HepG2 (cell line): ENCODE data around the gene ERFL. TPM values are rescaled to one million over a fixed set of nuclear protein-coding genes. Genes with fewer than 3 reads are reported as not detected.

ENCODE experiments used
- AGO2 ChIP-seq: fragments of 200-400 bp; formaldehyde crosslinking; optimal IDR thresholded peaks from 2 replicates; pipeline ENCODE3; 2017; ENCODE audit warnings: mild to moderate bottlenecking, low read depth, low read length, moderate library complexity
- ATF2 ChIP-seq: sonication (generic); formaldehyde crosslinking; IDR thresholded peaks from 2 replicates; pipeline ENCODE4 v1.4.0; 2020; ENCODE audit warnings: missing genetic modification reagents
- EED ChIP-seq: sonication (generic); formaldehyde crosslinking; IDR thresholded peaks from 2 replicates; pipeline ENCODE4 v1.5.0; 2020; ENCODE audit warnings: mild to moderate bottlenecking, missing genetic modification reagents
- FOXP4 ChIP-seq: sonication (generic); formaldehyde crosslinking; IDR thresholded peaks from 2 replicates; pipeline ENCODE4 v1.4.0; 2020; ENCODE audit warnings: missing genetic modification reagents
- JUND ChIP-seq: sonication (generic); formaldehyde crosslinking; IDR thresholded peaks from 2 replicates; pipeline ENCODE4 v1.8.0; 2022; ENCODE audit warnings: mild to moderate bottlenecking, missing genetic modification reagents
- KLF16 ChIP-seq, 2 experiments: sonication (generic) in 1 of 2; formaldehyde crosslinking in 1 of 2; IDR thresholded peaks; 2 replicates each; pipeline versions ENCODE4 v1.6.1 to v1.8.0; 2016 to 2023; ENCODE audit warnings: missing genetic modification reagents in 2 of 2, missing compliant biosample characterization in 1 of 2
- KLF6 ChIP-seq: IDR thresholded peaks from 2 replicates; pipeline ENCODE4 v1.8.0; 2016; ENCODE audit warnings: missing biosample characterization, missing genetic modification reagents
- MATR3 ChIP-seq: sonication (generic); formaldehyde crosslinking; IDR thresholded peaks from 2 replicates; pipeline ENCODE4 v1.4.0; 2020; ENCODE audit warnings: missing genetic modification reagents
- MZF1 ChIP-seq: sonication (generic); formaldehyde crosslinking; IDR thresholded peaks from 2 replicates; pipeline ENCODE4 v1.8.1; 2023; ENCODE audit warnings: mild to moderate bottlenecking, missing genetic modification reagents, borderline replicate concordance
- NR1H2 ChIP-seq: sonication (generic); formaldehyde crosslinking; IDR thresholded peaks from 2 replicates; pipeline ENCODE4 v1.8.1; 2022; ENCODE audit warnings: low read depth, missing genetic modification reagents, borderline replicate concordance
- PHF20 ChIP-seq: sonication (generic); formaldehyde crosslinking; IDR thresholded peaks from 2 replicates; pipeline ENCODE4 v1.5.0; 2020; ENCODE audit warnings: mild to moderate bottlenecking, missing genetic modification reagents
- SRSF9 ChIP-seq: fragments of 200-400 bp; formaldehyde crosslinking; IDR thresholded peaks from 2 replicates; pipeline ENCODE4 v1.6.1; 2018; ENCODE audit warnings: borderline replicate concordance, mild to moderate bottlenecking, low read depth, low read length; ENCODE audit not compliant: insufficient read depth, poor library complexity, severe bottlenecking
- THAP7 ChIP-seq: sonication (generic); formaldehyde crosslinking; IDR thresholded peaks from 2 replicates; pipeline ENCODE4 v1.8.1; 2023; ENCODE audit warnings: mild to moderate bottlenecking, missing genetic modification reagents
- ZBTB14 ChIP-seq: sonication (generic); formaldehyde crosslinking; IDR thresholded peaks from 2 replicates; pipeline ENCODE4 v1.4.0; 2020; ENCODE audit warnings: missing genetic modification reagents
- ZBTB33 ChIP-seq: sonication (generic); formaldehyde crosslinking; IDR thresholded peaks from 2 replicates; pipeline ENCODE4 v1.4.0; 2020; ENCODE audit warnings: missing genetic modification reagents
- ZFP36L2 ChIP-seq: sonication (generic); formaldehyde crosslinking; IDR thresholded peaks from 2 replicates; pipeline ENCODE4 v1.4.0; 2020; ENCODE audit warnings: missing genetic modification reagents
- ZNF264 ChIP-seq: sonication (generic); formaldehyde crosslinking; IDR thresholded peaks from 2 replicates; pipeline ENCODE4 v1.4.0; 2020; ENCODE audit warnings: missing genetic modification reagents
- ZNF362 ChIP-seq: sonication (generic); formaldehyde crosslinking; IDR thresholded peaks from 2 replicates; pipeline ENCODE4 v1.4.0; 2020; ENCODE audit warnings: missing genetic modification reagents, mild to moderate bottlenecking, borderline replicate concordance
- ZNF772 ChIP-seq: sonication (generic); formaldehyde crosslinking; IDR thresholded peaks from 2 replicates; pipeline ENCODE4 v1.5.0; 2020; ENCODE audit warnings: mild to moderate bottlenecking, missing genetic modification reagents
- polyA plus RNA-seq, 8 experiments: library from polyadenylated mRNA; depleted of rRNA in 3 of 8; stranded (reverse) in 7 of 8; unstranded in 1 of 8; fragments of >200 nt; fragmentation: Illumina TruSeq in 4 of 8; extraction: Trizol in 4 of 8; gene quantifications; 2 replicates each; pipeline versions ENCODE4 v1.2.1 to v1.2.3, GENCODE V29; 2011 to 2016; ENCODE audit warnings: low read depth in 4 of 8, missing spikeins in 1 of 8, mixed read lengths in 1 of 8; ENCODE audit not compliant: insufficient read depth in 1 of 8
- total RNA-seq, 5 experiments: library from RNA; depleted of rRNA; stranded (reverse); fragments of >200 nt; fragmentation: Illumina TruSeq; extraction: Trizol; gene quantifications; 2 replicates each; pipeline ENCODE4 v1.2.3, GENCODE V29; 2016; ENCODE audit warnings: low read depth in 1 of 5

ERFL gene
- total and polyA plus RNA-seq, 2 of the 13 experiments (the other 11 are each of a cell fraction or from before 2014, with no cell fraction given) = not detected

DNA sequence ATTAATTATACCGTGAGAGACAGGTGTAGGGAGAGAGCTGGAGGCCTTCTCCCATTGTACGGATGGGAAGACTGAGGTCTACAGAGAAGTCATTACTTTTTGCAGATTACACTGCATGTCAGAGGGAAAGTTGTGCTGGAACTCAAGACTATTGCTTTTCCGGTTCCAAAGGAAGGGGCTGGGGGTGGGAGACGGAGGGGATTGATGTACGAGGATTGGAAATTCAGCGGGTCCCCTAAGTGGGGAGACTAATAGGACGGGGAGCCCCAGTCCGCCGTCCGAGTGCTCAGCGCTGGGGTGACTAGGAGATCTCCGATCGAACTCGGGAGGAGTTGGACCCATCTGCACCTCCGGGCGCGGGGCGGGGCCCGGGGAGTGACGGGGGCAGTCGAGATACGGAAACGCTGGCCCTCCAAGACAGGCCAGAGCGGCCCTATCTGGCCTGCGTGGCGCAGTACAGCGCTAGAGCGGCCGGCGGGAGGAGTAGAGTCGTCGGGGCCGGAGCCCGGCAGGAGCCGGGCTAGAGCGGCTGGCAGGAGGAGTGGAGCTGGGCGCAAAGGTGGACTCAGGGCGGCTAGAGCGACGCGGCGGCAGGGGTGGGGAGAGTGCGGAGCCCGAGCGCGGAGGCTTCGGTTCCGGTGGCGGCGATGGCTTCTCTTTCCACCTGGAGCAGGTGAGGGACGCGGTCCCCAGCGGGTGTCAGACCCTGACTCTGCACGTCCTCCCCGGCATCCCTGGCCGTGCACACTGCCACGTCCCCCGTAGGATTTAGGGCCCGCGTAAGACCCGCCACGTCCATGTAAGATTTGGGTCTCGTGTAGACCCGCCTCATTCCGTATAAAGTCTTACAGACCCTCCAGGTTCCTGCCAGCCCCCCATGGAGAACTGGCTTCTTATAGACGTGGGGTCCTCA lies 44.2 kb downstream of the ERFL start (continued):
- TF ChIP-seq ZBTB14 (CRISPR knock-in tag) = no peak
- TF ChIP-seq MATR3 (CRISPR knock-in tag) = no peak
- peak; percentile 42; the same call in 1 of the 2 replicates for TF ChIP-seq THAP7 (CRISPR knock-in tag)
- TF ChIP-seq EED (CRISPR knock-in tag) = no peak
- no peak for TF ChIP-seq MZF1
- TF ChIP-seq PHF20 = peak; percentile 94
- TF ChIP-seq SRSF9 = no peak
- peak; percentile 82; the same call in 1 of the 2 replicates for TF ChIP-seq KLF6 (CRISPR knock-in tag)
- TF ChIP-seq ZNF264 (CRISPR knock-in tag) = peak; percentile 74
- TF ChIP-seq ZNF772 (CRISPR knock-in tag) = 0 out of 2 replicates have a peak, but pooled peaks have one; percentile 66
- TF ChIP-seq FOXP4 (CRISPR knock-in tag) = peak; percentile 61; the same call in 1 of the 2 replicates
- peak; percentile 43; the same call in 1 of the 2 replicates for TF ChIP-seq ZBTB33 (CRISPR knock-in tag)
- no peak for TF ChIP-seq JUND (CRISPR knock-in tag)
- peak; percentile 82 for TF ChIP-seq ATF2 (CRISPR knock-in tag)
- 0 out of 2 replicates have a peak, but pooled peaks have one; percentile 58 for TF ChIP-seq NR1H2 (CRISPR knock-in tag)
- peak in 1 of 2 experiments; percentile 96; a peak in 2 of 4 replicates for TF ChIP-seq KLF16 (CRISPR knock-in tag; IDR thresholded peaks at IDR 0.05)
- no peak for TF ChIP-seq ZNF362 (CRISPR knock-in tag)
- peak; percentile 79 for TF ChIP-seq AGO2
- TF ChIP-seq ZFP36L2 (CRISPR knock-in tag) = no peak
